Cardiac fibroblast (primary cell): ENCODE results near the gene STOM.

ENCODE experiments used
- DNase-seq, 2 donors: peaks; one replicate each; pipeline versions ENCODE4 v3.0.0 to v3.0.0-alpha.2; 2010; ENCODE audit warnings: low read depth in 2 of 2
- H3K4me3 ChIP-seq, 2 donors: replicated peaks in 1 of 2; 1 replicate in 1 of 2; 2 replicates in 1 of 2; pipeline ENCODE4 v1.5.1; 2011; ENCODE audit warnings: low read depth in 2 of 2, low read length in 2 of 2, mild to moderate bottlenecking in 2 of 2, moderate library complexity in 1 of 2
- TF ChIP-seq, protein P1 (sequence below): IDR thresholded peaks from one replicate; pipeline ENCODE4 v1.5.1; 2011; ENCODE audit warnings: low read depth, mild to moderate bottlenecking, low read length, inconsistent platforms

STOM gene

DNA sequence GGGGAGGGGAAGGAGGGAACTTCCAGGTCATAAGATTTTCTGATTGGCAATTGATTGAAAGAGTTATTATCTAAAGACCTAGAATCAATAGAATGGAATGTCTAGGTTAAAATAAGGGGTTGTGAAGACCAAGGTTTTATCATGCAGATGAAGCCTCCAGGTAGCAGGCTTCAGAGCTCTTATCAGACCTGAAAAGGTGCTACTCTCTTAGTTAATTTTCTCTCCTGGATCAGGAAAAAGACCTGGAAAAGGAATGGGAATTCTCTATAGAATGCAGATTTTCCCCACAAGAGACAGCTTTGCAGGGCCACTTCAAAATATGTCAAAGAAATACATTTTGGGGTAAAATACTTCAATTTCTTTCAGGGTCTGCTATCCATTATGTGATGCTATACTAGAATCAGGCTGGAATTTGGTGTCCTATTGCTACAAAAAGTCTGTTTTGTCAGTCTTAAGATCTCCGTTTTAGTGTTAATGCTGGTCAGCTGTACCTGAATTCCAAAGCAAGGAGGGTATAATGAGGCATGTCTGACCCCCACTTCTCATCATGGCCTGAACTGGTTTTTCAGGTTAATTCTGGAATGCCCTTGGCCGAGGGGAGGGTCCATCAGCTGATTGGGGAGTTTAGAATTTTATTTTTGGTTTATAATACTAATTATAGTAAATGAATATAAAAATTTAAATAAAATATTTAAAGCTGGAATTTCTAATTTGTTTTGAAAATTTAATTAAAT is 16.6 kb upstream of the STOM start:
- TF ChIP-seq, protein P1, sequence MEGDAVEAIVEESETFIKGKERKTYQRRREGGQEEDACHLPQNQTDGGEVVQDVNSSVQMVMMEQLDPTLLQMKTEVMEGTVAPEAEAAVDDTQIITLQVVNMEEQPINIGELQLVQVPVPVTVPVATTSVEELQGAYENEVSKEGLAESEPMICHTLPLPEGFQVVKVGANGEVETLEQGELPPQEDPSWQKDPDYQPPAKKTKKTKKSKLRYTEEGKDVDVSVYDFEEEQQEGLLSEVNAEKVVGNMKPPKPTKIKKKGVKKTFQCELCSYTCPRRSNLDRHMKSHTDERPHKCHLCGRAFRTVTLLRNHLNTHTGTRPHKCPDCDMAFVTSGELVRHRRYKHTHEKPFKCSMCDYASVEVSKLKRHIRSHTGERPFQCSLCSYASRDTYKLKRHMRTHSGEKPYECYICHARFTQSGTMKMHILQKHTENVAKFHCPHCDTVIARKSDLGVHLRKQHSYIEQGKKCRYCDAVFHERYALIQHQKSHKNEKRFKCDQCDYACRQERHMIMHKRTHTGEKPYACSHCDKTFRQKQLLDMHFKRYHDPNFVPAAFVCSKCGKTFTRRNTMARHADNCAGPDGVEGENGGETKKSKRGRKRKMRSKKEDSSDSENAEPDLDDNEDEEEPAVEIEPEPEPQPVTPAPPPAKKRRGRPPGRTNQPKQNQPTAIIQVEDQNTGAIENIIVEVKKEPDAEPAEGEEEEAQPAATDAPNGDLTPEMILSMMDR: no peak

DNA sequence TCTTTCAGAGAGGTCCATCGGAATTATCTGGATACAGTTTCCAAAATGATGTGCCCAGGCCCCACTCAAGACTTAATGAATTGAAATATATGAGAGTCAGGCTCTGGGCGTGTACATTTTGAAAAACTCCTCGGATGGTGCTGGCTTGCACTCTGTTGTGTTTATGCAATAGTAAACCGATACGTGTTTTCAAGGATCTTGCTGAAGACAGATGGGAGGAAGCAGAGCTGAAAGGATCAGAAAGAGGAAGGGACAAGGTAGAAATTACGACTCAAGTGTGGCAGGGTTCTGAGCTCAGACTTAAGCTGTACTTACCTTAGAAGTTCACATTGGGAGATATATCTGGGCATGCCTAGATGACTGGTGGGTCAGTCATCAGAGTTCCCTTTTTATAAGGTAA is 13.7 kb upstream of the STOM start:
- TF ChIP-seq, protein P1: no peak
- DNase-seq: no peak
- H3K4me3 ChIP-seq: no peak overlapping the region

More for the DNA sequence above, 16.6 kb upstream of the STOM start:
- DNase-seq: no peak
- H3K4me3 ChIP-seq: no peak overlapping the region

DNA sequence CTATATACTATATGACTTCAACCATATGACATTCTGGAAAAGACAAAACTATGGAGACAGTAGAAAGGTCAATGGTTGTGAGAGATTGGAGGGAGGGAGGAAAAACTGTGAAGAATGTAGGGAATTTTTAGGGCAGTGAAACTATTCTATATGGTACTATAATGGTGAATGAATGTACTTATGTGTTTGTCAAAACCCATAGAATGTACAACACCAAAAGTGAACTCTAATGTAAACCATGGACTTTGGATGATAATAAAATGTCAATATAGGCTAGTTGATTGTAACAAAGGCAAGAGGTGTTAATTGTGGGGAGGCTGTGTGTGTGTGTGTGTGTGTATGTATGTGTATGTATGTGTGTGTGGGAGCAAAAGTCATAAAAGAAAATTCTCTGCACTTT is 10.8 kb upstream of the STOM start:
- TF ChIP-seq, protein P1: no peak
- no peak for DNase-seq
- H3K4me3 ChIP-seq: no peak overlapping the region

DNA sequence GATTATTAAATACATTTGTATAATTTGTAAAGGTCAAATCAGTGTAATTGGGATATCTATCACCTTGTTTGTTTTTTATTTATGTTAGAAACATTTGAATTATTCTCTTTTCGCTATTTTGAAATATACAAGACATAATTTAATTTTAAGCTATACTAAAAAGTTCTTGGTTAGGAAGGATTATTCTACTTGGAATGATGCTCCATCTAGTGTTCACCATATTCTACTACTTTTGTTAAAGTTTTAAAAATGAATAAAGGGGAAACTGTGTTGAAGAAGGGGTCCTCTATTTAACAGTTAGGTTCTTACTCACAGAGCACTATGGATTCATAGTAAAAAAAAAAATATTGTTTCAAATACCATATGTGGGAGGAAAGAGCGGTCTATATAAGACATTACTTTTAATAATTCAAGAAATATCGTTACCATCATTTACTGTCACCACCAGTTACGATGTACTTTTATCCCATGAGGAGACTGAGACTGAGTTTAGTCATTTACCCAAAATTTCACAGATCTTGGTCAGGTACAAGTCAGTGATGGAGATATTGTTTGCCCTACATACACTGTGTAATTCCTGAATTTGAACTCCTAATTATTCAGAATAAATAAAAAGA is 6.3 kb upstream of the STOM start:
- TF ChIP-seq, protein P1: peak; percentile 43
- H3K4me3 ChIP-seq: no peak overlapping the region
- DNase-seq: peak; percentile 61 to 66

DNA sequence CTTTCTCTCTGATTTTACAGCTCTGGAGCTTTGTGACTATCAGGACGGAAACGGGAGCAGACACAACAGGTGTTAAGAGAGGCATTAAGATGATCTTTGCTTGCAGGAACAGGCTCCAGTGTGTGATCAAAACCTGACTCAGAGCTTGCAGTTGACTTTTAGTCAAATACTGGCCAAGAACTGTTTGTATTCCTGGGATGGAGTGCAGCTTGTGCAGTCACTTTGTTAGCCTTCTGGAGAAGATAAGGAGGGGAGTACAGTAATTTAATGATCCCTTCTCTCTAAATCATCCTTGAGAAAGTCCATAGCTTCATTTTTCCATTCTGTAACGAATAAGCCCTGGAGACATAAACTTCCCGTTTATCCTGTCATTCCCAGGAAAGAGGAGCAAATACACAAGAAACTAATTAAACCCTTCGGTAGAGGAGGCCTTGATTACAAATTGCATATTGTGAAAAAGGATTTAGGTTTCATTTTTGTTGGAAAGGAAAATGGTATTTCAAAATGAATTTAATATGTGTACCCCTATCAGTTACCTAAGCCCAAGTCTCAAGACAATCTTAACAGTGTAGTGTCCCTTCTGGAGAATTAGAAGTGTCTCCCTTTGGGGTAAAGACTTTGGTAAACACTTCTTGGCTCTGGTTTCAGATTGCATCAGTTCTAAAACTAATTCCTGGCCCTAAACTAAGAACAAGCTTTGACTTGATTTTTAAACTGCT is 3.1 kb upstream of the STOM start:
- TF ChIP-seq, protein P1: no peak
- DNase-seq: peak; percentile 55 to 72

DNA sequence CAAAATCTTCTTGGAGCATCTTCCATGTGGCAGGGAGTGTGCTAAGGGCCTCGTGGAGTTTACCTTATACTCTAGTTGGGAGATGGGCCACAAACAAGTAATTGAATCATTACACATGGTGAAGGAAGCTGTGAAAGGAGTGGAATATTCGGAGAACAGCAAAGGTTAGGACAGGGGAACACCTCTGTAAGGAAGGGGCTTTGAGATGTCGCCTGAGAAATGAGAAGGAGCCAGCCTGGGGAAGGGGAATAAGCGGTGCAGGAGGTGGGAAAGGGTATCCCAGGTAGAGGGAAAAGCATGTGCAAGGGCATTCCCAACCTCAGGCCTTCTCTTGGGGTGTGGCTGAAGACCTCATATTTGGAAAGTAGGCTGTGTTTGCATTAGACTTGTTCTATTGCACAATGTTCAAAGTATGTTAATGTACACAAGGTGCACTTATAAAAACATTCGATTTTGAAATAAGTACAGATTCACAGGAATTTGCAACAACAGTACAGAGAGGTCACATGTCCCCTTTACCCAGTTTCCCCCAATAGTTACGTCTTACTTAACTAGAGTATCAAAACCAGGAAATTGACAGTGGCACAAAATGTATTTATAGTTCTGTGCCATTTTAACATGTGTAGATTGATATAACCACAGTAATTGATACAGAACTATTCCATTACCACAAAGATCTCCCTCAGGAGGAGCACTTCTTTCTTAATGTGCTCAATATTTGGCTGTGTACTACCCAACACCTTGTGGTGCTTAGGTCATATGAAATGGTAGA is 2.4 kb upstream of the STOM start:
- TF ChIP-seq, protein P1: no peak
- H3K4me3 ChIP-seq: no peak overlapping the region

More for the DNA sequence above, 3.1 kb upstream of the STOM start:
- no peak overlapping the region for H3K4me3 ChIP-seq

More for the DNA sequence above, 2.4 kb upstream of the STOM start:
- DNase-seq: peak in 1 of 2 donors; percentile 63
